Right kidney (tissue), 1 donor: ENCODE results near the gene ARL5C.
"Not testable (repeated sequence)": the region's sequence is repeated elsewhere in the genome, so short reads cannot be mapped to it uniquely, and the experiment has no call there.

ENCODE experiments used
- DNase-seq: peaks from one replicate; pipeline ENCODE4 v3.0.0-alpha.2; 2016

Gene ARL5C

GRCh38 chr17:39141294-39141693, 24.7 kb downstream of the ARL5C start:
- DNase-seq = no peak

DNA sequence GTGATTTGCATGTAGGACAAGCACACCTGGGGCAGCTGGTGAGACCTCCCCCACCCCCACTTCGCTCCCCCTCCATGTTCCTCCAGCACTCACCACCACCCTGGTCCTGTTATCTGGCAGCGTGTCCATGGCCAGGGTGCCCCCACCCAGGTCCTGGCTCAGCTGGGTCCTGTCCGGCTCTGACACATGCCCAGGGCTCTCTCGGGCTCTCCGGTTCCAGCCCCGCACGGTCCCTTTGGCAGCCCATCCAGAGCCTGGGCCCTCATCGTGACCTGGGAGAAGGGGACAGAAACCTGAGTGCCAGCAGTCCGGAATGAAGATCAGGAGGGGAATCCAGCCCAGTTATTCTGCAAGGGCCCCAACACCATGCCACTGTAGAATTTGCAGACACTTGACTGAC, 26.4 kb downstream of the ARL5C start:
- DNase-seq = no peak

- no peak for DNase-seq
These were observed 26.8 kb downstream of the ARL5C start for GRCh38 chr17:39139161-39139511.

DNA sequence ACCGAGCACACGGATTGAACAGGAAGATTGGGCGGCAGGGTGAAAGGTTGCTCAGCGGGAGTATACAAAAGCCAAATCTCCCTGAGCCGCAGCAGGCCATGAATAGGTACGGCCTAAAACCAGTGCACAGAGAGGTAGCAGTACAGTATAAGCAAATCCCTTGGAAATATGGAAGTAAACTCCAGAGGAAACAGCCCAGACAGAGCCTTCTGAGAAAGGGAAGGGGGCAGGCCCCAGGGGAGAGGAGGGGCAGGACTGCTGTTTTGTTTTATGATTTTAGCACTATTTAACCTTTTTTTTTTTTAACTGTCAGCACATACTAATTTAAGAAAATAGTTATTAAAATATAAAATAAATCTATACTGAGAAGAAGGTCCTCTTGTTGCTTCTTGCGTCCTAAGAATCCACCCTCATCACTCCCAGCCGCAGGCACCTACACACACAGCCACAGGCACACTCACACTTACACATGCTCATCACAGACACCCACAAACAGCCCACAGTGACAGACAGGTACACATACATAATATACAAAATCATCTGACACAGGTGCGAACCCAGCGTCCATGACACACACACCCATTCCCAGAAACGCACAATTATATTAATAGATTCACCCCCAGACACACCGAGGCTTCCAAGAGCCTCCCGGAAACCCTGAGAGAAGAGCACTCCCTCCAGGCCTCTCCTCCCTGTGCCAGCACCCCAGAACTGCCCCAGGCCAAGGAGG, 27.4 kb downstream of the ARL5C start:
- no peak for DNase-seq

DNA sequence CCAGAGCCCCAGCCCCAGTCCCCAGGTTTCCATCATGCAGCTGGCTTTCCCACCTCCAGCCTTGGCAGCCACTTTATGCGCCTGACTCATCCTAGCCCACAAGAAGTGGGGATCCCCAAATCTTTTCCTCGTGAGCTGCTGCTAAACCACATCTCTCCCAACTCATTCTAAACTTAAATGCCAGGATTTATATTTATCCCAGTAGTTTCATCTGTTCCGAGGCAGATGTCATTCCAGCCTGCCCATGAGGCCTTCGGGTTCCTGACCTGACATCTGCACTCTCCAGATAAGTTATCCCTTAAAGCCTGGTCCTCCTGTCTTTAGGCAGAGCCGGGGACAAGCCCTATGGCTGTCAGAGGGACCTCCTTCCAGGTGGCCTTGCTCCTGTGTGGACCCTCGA, 31.1 kb downstream of the ARL5C start:
- no peak for DNase-seq

GRCh38 chr17:39132192-39132610, 33.8 kb downstream of the ARL5C start:
- DNase-seq = no peak

DNA sequence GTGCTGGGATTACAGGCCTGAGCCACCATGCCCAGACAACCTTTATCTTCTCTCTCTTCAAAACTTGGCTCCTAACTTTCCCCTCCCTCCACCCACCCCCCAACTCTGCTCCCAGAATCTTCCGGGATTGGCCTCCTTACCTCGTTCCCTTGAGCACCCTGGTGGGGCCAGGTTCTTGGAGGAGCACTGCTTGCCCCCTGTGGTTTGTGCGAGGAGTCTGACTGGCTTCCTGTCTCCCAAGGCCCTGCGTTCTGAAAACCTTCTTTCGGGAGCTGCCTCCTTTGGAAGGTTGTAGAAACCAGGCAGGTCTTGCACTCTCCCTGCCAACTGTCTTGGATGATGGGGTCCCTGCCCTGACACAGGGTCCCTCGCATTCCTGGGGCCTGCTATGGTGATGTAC, 34.3 kb downstream of the ARL5C start:
- no peak for DNase-seq

DNA sequence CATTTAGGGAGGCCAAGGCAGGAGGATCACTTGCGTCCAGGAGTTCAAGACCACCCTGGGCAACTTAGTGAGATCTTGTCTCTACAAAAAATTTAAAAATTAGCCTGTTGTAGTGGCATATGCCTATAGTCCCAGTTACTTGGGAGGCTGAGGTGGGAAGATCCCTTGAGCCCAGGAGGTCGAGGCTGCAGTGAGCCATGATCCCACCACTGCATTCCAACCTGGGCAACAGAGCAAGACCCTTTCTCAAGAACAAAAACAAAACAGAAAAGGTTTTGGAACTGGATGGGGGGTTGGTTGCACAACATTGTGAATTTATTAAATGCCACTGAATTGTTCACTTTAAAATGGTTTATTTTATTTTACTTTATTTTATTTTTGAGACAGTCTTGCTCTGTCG, 35.8 kb downstream of the ARL5C start:
- DNase-seq = no peak

- DNase-seq = not testable (repeated sequence)
These were observed 36.4 kb downstream of the ARL5C start for GRCh38 chr17:39129544-39129943.

- DNase-seq = no peak
These were observed 39.5 kb downstream of the ARL5C start for GRCh38 chr17:39126436-39126835.

DNA sequence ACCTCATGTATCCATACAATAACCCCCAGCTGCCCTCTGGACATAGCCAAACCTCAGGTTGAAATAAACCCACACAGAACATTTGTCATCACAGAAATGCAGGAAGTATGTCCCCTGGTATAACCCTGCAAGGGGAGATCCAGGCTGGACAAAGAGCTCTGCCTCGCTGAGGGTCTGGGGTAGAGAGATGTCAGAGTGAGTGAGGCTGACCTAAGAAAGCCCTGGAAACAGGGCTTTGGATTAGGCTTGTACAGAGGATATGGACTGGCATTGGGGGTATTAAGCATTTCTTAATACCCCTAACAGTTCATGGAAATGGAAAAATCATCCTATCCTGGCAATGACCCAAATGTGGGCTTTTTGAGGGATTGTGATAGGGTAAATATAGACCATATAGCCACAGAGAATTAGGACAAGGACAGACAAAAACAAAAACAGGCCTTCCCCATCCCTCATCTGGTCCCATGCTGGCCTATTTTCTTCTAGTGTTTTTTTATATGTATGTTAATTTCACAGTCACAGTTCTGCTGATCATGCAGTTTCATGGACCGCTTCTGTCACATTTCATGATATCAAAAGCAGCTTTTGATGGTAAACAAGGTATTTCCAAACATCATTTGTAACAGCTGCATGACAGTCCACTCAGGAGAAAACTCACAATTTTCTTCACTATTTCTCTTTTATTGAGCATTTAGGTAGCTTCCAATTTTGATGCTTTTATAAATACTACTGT, 40.7 kb downstream of the ARL5C start:
- DNase-seq = no peak

- no peak for DNase-seq
These were observed 42.3 kb downstream of the ARL5C start for GRCh38 chr17:39123627-39124026.

- DNase-seq = no peak
These were observed 43.0 kb downstream of the ARL5C start for GRCh38 chr17:39122991-39123390.

DNA sequence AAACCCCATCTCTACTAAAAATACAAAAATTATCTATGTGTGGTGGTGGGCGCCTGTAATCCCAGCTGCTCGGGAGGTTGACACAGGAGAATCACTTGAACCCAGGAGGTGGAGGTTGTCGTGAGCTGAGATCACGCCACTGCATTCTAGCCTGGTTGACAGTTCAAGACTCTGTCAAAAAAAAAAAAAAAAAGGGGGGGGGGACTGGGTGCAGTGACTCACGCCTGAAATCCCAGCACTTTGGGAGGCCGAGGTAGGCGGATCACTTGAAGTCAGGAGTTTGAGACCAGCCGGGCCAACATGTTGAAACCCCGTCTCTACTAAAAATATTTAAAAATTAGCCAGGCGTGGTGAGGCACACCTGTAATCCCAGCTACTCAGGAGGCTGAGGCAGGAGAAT, 44.0 kb downstream of the ARL5C start:
- DNase-seq = not testable (repeated sequence)

DNA sequence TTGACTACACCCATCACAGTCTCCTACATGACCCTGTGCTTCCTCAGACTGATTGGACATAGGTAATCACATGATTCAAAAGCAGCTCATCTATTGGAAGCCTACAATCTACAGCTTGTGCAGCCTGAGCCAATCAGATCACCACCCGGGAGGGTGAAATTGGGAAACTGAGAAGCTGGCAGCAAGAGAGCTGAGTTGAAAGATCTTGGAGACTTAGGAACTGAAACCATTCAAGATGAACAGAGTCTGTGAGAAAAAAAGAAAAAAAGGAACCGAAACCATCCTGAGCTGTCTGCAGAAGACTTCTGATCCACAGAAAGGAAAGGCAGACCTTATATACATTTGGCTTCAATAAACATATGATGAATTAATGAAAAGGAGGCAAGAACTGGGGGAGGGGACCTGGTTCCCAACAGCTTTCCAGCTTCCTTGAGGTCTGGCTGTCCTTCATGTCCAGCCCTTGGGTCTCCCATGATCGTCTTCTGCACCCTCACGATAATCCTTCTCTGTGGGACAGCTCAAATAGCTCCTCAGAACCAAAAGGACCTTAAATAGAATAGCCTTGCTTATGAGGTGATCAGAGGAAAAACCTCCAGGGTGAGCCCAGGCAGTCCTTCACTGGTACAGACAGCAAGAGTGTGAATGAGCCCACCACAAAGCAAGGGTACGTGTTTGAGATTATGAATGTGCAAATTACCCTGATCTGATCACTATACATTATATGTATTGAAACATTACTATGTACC, 47.1 kb downstream of the ARL5C start:
- no peak for DNase-seq

DNA sequence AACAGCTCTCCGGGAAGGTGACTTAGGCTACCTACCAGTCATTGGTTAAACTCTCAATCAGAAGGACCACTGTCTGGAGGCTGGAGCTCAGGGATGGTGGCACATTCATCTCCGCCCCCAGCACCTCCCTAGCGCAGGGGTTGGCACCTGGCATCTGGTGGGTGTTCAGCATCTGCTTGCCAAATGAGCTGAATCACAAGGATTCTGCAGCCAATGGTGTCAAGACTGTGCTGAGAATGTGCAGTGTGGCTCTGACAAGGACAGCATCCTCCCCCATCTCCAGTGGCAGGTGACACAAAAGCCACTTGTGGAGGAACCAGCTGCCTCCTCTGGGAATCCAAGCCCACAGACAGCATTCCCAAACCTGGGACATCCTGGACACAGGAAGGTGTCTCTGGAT, 49.7 kb downstream of the ARL5C start:
- DNase-seq = no peak

DNA sequence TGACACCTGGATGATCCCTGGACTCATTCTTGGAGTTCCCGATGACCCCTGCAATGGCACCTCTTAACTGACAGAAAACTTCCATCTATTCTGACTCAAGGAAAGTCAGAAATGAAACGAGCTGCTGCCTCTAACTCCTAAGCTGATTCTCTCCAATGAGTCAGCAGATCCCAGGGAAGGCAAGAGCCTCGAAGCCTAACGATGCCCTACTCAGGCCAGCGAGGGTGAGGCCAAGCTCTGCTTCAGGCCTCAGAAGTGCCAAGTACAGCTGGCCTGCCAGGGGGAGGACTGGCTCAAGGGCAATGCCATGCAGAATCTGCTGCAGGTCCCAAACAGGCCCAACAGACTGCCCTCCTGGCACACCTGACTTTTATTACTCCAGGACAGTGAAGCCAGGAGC, 50.8 kb downstream of the ARL5C start:
- DNase-seq = no peak

GRCh38 chr17:39114723-39115122, 51.2 kb downstream of the ARL5C start:
- DNase-seq = no peak

DNA sequence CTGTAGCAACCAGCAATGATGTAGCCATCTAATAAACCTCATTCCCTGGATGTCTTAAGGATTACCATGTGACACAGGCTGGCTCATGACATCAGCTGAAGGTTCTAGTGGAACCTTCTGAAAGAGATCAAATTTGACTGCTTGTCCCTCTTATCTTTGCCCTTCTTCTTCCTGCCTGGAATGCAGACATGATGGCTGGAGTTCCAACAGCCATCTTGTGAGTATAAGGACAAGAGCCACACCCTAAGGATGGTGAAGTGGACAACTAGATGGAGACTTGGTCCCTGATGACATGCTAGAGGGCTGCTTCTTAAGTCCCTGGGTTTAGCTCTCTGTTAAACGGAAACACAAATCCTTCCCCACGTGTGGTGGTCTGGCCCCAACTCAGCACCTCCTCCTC, 52.1 kb downstream of the ARL5C start:
- no peak for DNase-seq

- DNase-seq = peak; percentile 45
These were observed 55.4 kb downstream of the ARL5C start for GRCh38 chr17:39110435-39111136.

DNA sequence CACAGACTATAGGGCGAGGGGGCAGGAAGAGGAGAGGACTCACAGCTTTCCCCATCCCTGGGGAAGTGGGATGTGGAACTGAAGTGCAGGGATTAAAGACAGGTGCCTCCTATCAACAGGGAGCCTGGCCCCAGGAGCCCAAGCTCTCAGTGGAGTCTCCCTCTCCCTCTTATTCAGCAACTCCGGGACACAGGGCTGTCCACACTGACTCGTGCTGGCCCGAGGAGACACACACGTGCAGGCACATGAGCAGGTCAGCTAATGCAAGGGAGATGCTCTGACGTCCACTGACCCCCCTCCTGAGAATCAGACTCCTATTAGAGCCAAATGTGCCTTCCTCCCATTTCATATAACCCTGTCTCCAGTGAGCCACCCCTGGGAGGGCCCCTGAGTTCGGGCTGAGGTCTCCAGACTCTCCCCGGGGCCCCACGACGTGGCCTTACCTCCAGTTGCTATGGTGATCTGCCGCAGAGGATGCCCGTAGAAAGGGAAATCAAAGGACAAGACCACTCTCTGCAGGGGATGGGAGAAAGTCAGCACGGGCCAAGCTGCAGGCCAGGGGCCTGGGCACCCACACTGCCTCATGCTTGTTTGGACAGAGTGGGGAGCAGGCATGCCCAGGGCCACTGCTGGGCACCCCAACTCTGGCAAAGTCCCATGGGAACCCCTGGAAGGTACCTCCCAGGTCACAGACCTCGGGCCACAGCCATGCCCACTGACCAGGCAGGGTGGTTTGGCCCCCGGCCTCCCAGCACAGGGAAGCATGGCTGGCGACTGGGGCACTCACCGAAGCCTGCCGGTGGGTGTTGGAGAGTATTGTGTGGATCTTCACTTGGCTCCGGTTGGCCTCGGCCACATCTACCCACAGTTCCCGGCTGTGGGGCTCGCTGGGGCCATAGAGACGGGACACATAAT, 57.2 kb downstream of the ARL5C start:
- DNase-seq = no peak

- no peak for DNase-seq
These were observed 58.0 kb downstream of the ARL5C start for GRCh38 chr17:39107973-39108372.
